GM19099 (cell line): ENCODE data around the gene PTPN4.

Experiments used
- POLR2A ChIP-seq: IDR thresholded peaks from 3 replicates; pipeline ENCODE4 v1.6.1; 2011; ENCODE audit warnings: low read depth; ENCODE audit not compliant: insufficient read length; ENCODE audit errors: extremely low read depth

The PTPN4 gene

GRCh38 chr2:119808516-119809147, 48.9 kb downstream of the PTPN4 start:
- TF ChIP-seq POLR2A: no peak

GRCh38 chr2:119809339-119810048, 49.8 kb downstream of the PTPN4 start:
- no peak for TF ChIP-seq POLR2A

- TF ChIP-seq POLR2A: no peak
These were observed 50.4 kb downstream of the PTPN4 start for GRCh38 chr2:119810049-119810630.

DNA sequence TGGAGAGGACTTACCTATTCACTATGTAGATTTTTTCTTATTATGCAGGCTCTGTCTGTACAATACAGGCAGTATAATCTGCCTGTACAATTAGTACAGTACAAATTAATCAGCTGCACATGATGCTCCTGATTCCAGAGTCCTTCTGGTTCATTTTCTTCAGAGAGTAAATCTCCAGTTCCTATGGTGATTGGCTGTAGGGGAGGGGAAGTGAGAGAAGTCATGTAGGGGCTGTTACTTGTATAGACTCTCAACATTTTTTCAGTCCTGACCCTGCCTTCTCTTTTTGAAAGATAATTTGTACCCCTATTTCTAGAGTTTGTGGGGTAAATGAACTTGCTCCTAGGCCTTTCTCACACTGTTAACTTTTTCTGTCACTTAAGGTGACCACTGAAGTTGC, 54.5 kb downstream of the PTPN4 start:
- TF ChIP-seq POLR2A: no peak

DNA sequence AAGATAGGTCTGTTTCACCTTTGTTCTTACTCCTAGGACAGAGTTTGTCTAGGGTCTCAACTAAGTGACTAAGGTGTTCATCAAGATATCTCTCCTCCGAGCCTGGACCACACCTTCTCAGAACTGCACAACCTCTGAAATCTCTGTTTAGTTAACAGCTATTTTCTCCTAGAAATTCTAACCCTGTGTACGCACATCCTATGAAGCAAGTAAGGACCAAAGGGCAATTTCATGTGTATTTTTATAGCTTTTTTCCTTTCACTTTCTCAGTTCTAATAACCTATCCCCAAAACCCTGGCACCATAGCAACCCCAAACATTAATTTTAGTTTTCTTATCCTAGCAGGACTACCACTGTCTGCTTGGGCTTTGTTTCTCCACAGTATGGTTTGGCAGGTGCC, 59.1 kb downstream of the PTPN4 start:
- TF ChIP-seq POLR2A: no peak

DNA sequence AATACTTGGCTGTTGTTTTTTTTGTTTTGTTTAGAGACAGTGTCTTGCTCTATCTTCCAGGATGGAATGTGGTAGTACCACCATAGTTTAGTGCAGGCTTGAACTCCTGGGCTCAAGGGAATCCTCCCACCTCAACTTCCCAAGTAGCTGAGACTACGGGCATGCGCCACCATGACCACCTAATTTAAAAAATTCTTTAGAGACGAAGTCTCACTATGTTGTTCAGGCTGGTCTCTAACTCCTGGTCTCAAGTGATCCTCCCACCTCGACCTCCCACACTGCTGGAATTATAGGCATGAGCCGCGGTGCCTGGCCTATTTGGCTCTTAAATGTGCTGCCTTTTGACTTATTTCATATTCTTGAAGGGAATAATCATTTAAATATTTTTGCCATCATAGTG, 60.1 kb downstream of the PTPN4 start:
- TF ChIP-seq POLR2A: no peak

GRCh38 chr2:119820275-119820674, 60.6 kb downstream of the PTPN4 start:
- TF ChIP-seq POLR2A: no peak

DNA sequence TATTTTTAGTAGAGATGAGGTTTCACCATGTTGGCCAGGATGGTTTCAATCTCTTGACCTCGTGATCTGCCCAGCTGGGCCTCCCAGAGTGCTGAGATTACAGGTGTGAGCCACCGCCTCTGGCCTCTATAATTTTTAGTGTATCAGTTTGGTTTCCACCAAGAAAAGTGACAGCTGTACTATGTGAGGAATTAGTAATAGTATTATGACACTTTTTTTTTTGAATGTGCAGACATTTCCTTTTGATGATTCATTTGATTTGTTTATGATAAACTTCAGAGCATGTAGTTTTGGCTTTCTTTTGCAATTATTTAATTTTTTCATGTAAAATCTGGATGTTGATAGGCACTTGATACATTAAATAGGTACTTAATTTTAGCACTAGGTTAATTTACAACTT, 61.5 kb downstream of the PTPN4 start:
- no peak for TF ChIP-seq POLR2A

DNA sequence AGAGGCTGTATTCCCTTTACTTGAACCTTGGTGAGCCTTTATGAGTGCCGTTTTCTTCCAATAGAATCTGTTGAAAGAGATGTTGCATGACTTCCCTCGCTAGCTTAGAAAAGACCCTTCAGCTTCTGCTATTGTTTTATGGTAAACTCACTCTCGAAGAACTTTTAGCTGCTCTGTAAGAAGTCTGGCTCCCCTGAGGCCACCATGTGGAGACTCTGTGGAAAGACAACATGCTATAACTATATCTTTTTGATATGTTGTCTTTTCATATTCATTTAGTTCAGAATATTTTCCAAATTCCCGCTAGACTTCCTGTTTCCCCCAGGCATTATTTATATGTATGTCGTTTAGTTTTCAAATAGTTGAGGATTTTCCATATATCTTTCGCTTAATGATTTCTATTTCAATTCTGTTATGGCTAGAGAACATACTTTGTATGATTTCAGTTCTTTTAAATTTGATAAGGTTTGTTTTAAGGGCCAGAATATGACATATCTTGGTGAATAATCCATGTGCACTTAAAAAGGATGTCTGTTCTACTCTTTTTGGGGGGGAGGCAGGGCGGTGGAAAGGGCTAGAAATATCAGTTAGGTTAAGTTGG, 64.1 kb downstream of the PTPN4 start:
- no peak for TF ChIP-seq POLR2A

GRCh38 chr2:119826370-119826961, 66.7 kb downstream of the PTPN4 start:
- TF ChIP-seq POLR2A: no peak

DNA sequence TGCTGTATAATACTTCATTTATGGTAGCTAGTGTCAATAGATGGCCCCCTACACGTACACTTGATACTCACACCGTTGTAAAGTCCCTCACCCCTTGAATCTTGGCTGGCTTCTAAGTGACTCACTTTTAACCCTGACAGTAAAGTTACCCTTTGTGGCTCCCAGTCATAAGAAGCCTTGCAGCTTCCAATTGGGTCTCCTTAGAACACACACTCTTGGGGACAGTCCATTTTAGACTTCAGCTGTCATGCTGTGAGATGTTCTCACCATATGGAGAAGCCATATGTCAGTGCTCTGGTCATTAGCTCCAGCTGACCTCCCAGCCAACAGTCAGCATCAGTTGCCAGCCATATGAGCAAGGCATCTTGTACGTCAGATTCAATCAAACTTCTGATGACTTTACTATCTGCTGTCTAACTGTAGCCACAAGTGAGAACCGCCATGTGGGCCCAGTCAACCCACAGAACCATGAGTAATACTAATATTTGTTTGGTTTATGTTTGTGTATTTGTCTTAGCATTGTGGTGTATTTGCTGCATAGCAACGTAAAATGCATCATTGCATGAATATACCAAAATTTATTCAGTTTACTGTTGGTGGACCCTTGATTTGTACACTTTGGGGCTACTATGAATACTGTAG, 68.3 kb downstream of the PTPN4 start:
- TF ChIP-seq POLR2A: no peak

DNA sequence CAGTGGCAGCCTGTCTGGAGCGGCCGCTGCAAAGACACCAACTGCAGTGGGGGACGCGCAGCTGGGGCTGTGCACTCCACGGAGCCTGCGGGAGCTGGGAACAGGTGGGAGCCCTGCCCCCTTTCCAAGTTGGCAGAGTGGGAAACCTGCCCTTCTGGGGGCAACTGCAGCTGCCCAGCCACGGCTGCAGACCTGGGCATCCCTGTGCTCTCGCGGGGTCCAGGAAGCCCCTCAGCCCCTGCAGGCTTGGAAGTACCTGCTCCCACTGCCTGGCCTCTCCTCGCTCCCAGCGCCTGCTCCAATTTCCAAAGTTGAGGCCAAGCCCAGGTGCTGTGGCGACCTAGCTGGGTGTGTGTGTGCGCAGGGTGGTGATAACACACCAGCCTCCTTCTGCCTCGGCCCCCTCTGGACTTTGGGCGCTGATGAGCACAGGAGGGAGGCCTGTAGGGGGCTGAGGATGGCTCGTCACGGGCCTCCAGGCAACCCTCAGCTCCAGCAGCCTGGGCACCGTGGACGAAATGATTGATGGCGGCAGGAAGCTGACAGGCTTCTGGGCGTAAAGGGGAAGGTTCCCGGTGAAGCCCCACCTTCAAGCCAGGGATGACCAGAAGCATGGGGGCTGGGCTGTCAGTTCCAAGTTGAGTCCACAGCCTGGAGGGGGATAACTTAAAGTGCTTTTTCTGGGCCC, 76.9 kb downstream of the PTPN4 start:
- no peak for TF ChIP-seq POLR2A

DNA sequence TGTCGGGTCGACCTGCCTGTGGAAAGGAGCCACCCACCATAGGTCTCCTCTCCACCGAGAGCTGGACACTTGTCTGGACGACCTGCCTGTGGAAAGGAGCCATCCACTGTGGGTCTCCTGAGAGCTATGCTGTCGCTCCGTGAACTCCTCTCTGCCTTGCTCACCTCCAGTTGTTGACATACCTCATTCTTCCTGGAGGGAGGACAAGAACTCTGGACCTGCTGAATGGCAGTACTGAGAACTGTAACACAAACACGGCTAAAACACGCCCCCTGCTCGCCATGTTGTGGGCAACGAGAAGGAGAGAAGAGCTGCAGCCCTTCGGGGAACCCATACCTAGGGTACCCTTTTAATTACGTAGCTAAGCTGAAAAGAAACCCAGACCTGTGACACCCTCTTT, 77.6 kb downstream of the PTPN4 start:
- no peak for TF ChIP-seq POLR2A

GRCh38 chr2:119837759-119838158, 78.0 kb downstream of the PTPN4 start:
- no peak for TF ChIP-seq POLR2A

DNA sequence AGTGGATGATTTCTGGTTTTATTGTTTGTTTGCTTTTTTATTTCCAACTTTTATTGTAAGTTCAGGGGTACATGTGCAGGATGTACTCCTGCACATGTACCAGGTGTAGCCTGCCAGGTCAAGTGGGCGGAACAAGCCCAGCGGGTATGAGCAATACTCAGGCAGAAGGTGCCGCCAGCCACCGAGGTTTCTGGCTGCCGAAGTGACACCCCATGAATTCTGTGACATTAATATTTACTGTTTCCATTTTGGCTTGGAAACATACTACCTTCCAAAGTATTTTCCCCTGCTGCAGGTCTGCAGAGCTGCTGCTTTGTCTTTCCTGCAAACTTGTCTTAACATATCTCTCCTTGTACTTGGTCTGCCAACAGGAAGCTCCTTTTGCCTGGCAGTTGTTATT, 78.5 kb downstream of the PTPN4 start:
- TF ChIP-seq POLR2A: no peak

- no peak for TF ChIP-seq POLR2A
These were observed 81.8 kb downstream of the PTPN4 start for GRCh38 chr2:119841550-119841949.
